IPS DF 6.9 (cell line): ENCODE results near the gene STK32B.

ENCODE experiments used
- DNase-seq: peaks from one replicate; pipeline ENCODE4 v3.0.0-alpha.2; 2013; ENCODE audit warnings: low read depth, low spot score
- H3K27ac ChIP-seq: one replicate; pipeline ENCODE4 v1.5.1; 2013; ENCODE audit warnings: low read length, control low read depth
- H3K27me3 ChIP-seq: 2 replicates; pipeline ENCODE4 v1.6.1; 2013; ENCODE audit warnings: mild to moderate bottlenecking, low read length; ENCODE audit not compliant: control insufficient read depth, insufficient read depth
- H3K36me3 ChIP-seq: 2 replicates; pipeline ENCODE4 v1.6.1; 2013; ENCODE audit warnings: low read length; ENCODE audit not compliant: control insufficient read depth, insufficient read depth
- H3K4me1 ChIP-seq: 2 replicates; pipeline ENCODE4 v1.6.1; 2013; ENCODE audit warnings: low read length; ENCODE audit not compliant: control insufficient read depth, insufficient read depth
- H3K4me3 ChIP-seq: 2 replicates; pipeline ENCODE4 v1.5.1; 2013; ENCODE audit warnings: mild to moderate bottlenecking, low read length
- H3K9me3 ChIP-seq: 2 replicates; pipeline ENCODE4 v1.6.1; 2013; ENCODE audit warnings: low read length, inconsistent platforms; ENCODE audit not compliant: control insufficient read depth, insufficient read depth
- WGBS: extraction: QIAGEN DNeasy Blood & Tissue Kit; methylation state at CpG from one replicate; pipeline ENCODE4 v1.1.7; 2013; ENCODE audit warnings: mixed read lengths, missing lambda C conversion rate; ENCODE audit not compliant: insufficient read length, insufficient coverage; 5-methylcytosine and 5-hydroxymethylcytosine counted together

STK32B gene

GRCh38 chr4:5398056-5398455 is 346.8 kb downstream of the STK32B start:
- no CpG with 5 or more reads among the region's 3 CpGs for WGBS
- Histone ChIP-seq H3K27ac (no peak overlapping the region), H3K36me3 (no peaks in the 10 kb centered on the region), H3K4me1 (peaks cover 1% of the 10 kb centered on the region; the same call in 1 of the 2 replicates), H3K27me3 (no peaks in the 10 kb centered on the region), H3K9me3 (no peaks in the 10 kb centered on the region), H3K4me3 (no peak overlapping the region)
- DNase-seq: no peak

- Histone ChIP-seq H3K27me3 (no peaks in the 10 kb centered on the region), H3K27ac (no peak overlapping the region), H3K4me1 (peaks cover 1% of the 10 kb centered on the region; the same call in 1 of the 2 replicates), H3K4me3 (no peak overlapping the region), H3K36me3 (no peaks in the 10 kb centered on the region), H3K9me3 (no peaks in the 10 kb centered on the region)
- DNase-seq: no peak
- no CpG with 5 or more reads among the region's 4 CpGs for WGBS
Measured at GRCh38 chr4:5399124-5399523, 347.8 kb downstream of the STK32B start.

GRCh38 chr4:5399790-5400421 is 348.6 kb downstream of the STK32B start:
- H3K4me1 ChIP-seq: peaks cover 1% of the 10 kb centered on the region; the same call in 1 of the 2 replicates
- no peaks in the 10 kb centered on the region for H3K9me3 ChIP-seq
- H3K27ac ChIP-seq: no peak overlapping the region
- peak; percentile 20 for DNase-seq
- no peak overlapping the region for H3K4me3 ChIP-seq
- no peaks in the 10 kb centered on the region for H3K36me3 ChIP-seq
- WGBS: no CpG with 5 or more reads among the region's 8 CpGs
- no peaks in the 10 kb centered on the region for H3K27me3 ChIP-seq

GRCh38 chr4:5403746-5404497 is 352.6 kb downstream of the STK32B start:
- Histone ChIP-seq H3K27ac (no peak overlapping the region), H3K4me1 (no peaks in the 10 kb centered on the region), H3K36me3 (no peaks in the 10 kb centered on the region), H3K4me3 (no peak overlapping the region), H3K27me3 (no peaks in the 10 kb centered on the region), H3K9me3 (peaks cover 3% of the 10 kb centered on the region)
- no CpG with 5 or more reads among the region's 7 CpGs for WGBS
- no peak for DNase-seq

GRCh38 chr4:5409237-5409636 is 358.0 kb downstream of the STK32B start:
- no peak for DNase-seq
- H3K36me3 ChIP-seq: no peaks in the 10 kb centered on the region
- peaks cover 3% of the 10 kb centered on the region for H3K9me3 ChIP-seq
- H3K4me1 ChIP-seq: no peaks in the 10 kb centered on the region
- no peak overlapping the region for H3K4me3 ChIP-seq
- H3K27ac ChIP-seq: no peak overlapping the region
- no CpG with 5 or more reads among the region's 2 CpGs for WGBS
- no peaks in the 10 kb centered on the region for H3K27me3 ChIP-seq

GRCh38 chr4:5409972-5410618 is 358.8 kb downstream of the STK32B start:
- H3K4me1 ChIP-seq: no peaks in the 10 kb centered on the region
- no peak overlapping the region for H3K27ac ChIP-seq
- no peak for DNase-seq
- H3K27me3 ChIP-seq: no peaks in the 10 kb centered on the region
- no peak overlapping the region for H3K4me3 ChIP-seq
- no CpG with 5 or more reads among the region's 6 CpGs for WGBS
- H3K36me3 ChIP-seq: no peaks in the 10 kb centered on the region
- peaks cover 3% of the 10 kb centered on the region for H3K9me3 ChIP-seq

- no peak for DNase-seq
- H3K27me3 ChIP-seq: no peaks in the 10 kb centered on the region
- WGBS: no CpG with 5 or more reads among the region's 4 CpGs
Measured at GRCh38 chr4:5412296-5412695, 361.0 kb downstream of the STK32B start.

GRCh38 chr4:5412751-5413150 is 361.5 kb downstream of the STK32B start:
- H3K36me3 ChIP-seq: no peaks in the 10 kb centered on the region
- no peaks in the 10 kb centered on the region for H3K9me3 ChIP-seq
- no peaks in the 10 kb centered on the region for H3K27me3 ChIP-seq
- WGBS: no CpG with 5 or more reads among the region's 1 CpG
- H3K4me3 ChIP-seq: no peak overlapping the region
- DNase-seq: no peak
- no peak overlapping the region for H3K27ac ChIP-seq
- no peaks in the 10 kb centered on the region for H3K4me1 ChIP-seq

More at GRCh38 chr4:5412296-5412695, 361.0 kb downstream of the STK32B start:
- H3K27ac ChIP-seq: no peak overlapping the region
- no peaks in the 10 kb centered on the region for H3K4me1 ChIP-seq
- no peaks in the 10 kb centered on the region; the same call in 1 of the 2 replicates for H3K9me3 ChIP-seq
- H3K4me3 ChIP-seq: no peak overlapping the region
- no peaks in the 10 kb centered on the region for H3K36me3 ChIP-seq

- no peaks in the 10 kb centered on the region for H3K4me1 ChIP-seq
- WGBS: no CpG with 5 or more reads among the region's 7 CpGs
- no peaks in the 10 kb centered on the region for H3K9me3 ChIP-seq
- H3K27ac ChIP-seq: no peak overlapping the region
- H3K27me3 ChIP-seq: no peaks in the 10 kb centered on the region
- H3K4me3 ChIP-seq: no peak overlapping the region
- DNase-seq: no peak
- H3K36me3 ChIP-seq: no peaks in the 10 kb centered on the region
Measured at GRCh38 chr4:5416637-5417036, 365.4 kb downstream of the STK32B start.

- Histone ChIP-seq H3K4me1 (no peaks in the 10 kb centered on the region), H3K27ac (no peak overlapping the region), H3K4me3 (no peak overlapping the region), H3K27me3 (no peaks in the 10 kb centered on the region), H3K9me3 (no peaks in the 10 kb centered on the region), H3K36me3 (no peaks in the 10 kb centered on the region; the same call in 1 of the 2 replicates)
- DNase-seq: no peak
- WGBS: no CpG with 5 or more reads among the region's 6 CpGs
Measured at GRCh38 chr4:5420266-5420665, 369.0 kb downstream of the STK32B start.
